GM18498 (cell line): ENCODE results near the gene SPIN1.

Source experiments
- ATAC-seq: cut with Tn5 transposase; IDR thresholded peaks from one replicate; pipeline ENCODE4 v1.9.1; 2021; ENCODE audit warnings: mild to moderate bottlenecking, moderate library complexity; ENCODE audit not compliant: unreplicated experiment

The SPIN1 gene

GRCh38 chr9:88387552-88388202 lies 567 bp upstream of the SPIN1 start:
- peak; percentile 1 for ATAC-seq

- peak; percentile 30 for ATAC-seq
These were observed 802 bp downstream of the SPIN1 start for GRCh38 chr9:88388886-88389605.

- ATAC-seq: no peak
These were observed 2.2 kb downstream of the SPIN1 start for GRCh38 chr9:88390371-88390990.

- no peak for ATAC-seq
These were observed 3.0 kb downstream of the SPIN1 start for GRCh38 chr9:88391236-88391635.

GRCh38 chr9:88391921-88392320 lies 3.7 kb downstream of the SPIN1 start:
- no peak for ATAC-seq

GRCh38 chr9:88392549-88392948 lies 4.3 kb downstream of the SPIN1 start:
- ATAC-seq: no peak

GRCh38 chr9:88396836-88397577 lies 8.8 kb downstream of the SPIN1 start:
- ATAC-seq: no peak

GRCh38 chr9:88398016-88398415 lies 9.8 kb downstream of the SPIN1 start:
- ATAC-seq: no peak

- no peak for ATAC-seq
These were observed 11.7 kb downstream of the SPIN1 start for GRCh38 chr9:88399966-88400365.

- ATAC-seq: no peak
These were observed 15.1 kb downstream of the SPIN1 start for GRCh38 chr9:88403340-88403739.

GRCh38 chr9:88406051-88406450 lies 17.8 kb downstream of the SPIN1 start:
- no peak for ATAC-seq

- no peak for ATAC-seq
These were observed 23.2 kb downstream of the SPIN1 start for GRCh38 chr9:88411471-88411870.

- ATAC-seq: no peak
These were observed 26.1 kb downstream of the SPIN1 start for GRCh38 chr9:88414298-88414697.

- no peak for ATAC-seq
These were observed 29.8 kb downstream of the SPIN1 start for GRCh38 chr9:88418025-88418424.

GRCh38 chr9:88418715-88419540 lies 30.7 kb downstream of the SPIN1 start:
- no peak for ATAC-seq

- ATAC-seq: no peak
These were observed 32.0 kb downstream of the SPIN1 start for GRCh38 chr9:88420227-88420626.

- ATAC-seq: no peak
These were observed 33.1 kb downstream of the SPIN1 start for GRCh38 chr9:88421348-88421747.

GRCh38 chr9:88425538-88425950 lies 37.3 kb downstream of the SPIN1 start:
- no peak for ATAC-seq

- no peak for ATAC-seq
These were observed 38.4 kb downstream of the SPIN1 start for GRCh38 chr9:88426651-88427050.

- ATAC-seq: no peak
These were observed 41.6 kb downstream of the SPIN1 start for GRCh38 chr9:88429595-88430430.
